AG09309 (cell line): ENCODE measurements around the gene RDX.
"Not testable (repeated sequence)": the region's sequence is repeated elsewhere in the genome, so short reads cannot be mapped to it uniquely, and the experiment has no call there.

ENCODE experiments used
- DNase-seq: peaks from one replicate; pipeline ENCODE4 v3.0.0-alpha.2; 2010; ENCODE audit warnings: low read depth
- H3K4me3 ChIP-seq: 2 replicates; pipeline ENCODE4 v1.5.1; 2011; ENCODE audit warnings: mild to moderate bottlenecking, low read depth, low read length, moderate library complexity; ENCODE audit not compliant: control insufficient read depth
- TF ChIP-seq, protein P1 (sequence below): IDR thresholded peaks from 2 replicates; pipeline ENCODE4 v1.5.1; 2011; ENCODE audit warnings: mild to moderate bottlenecking, low read depth, low read length, inconsistent platforms; ENCODE audit not compliant: insufficient read depth, control insufficient read depth; ENCODE audit errors: missing control alignments

Gene RDX

DNA sequence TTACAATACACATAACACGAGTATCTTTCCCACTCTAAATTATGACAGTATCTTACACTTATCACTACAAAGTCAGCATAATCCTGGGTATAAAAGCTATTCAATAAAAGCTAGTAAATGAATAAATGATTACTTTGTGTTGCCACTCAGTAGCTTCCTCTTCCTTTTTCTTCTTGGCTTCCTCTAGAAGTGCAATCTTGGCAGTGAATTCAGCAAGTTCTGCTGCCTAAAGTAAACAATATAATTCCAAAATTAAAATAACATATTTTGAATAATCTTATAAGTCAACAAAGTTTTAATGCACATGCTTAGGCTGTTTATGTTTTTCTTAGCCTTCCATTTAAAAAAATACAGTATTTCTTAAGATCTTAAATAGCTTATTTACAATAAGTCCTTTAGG, 60.4 kb downstream of the RDX start:
- no peak overlapping the region for H3K4me3 ChIP-seq
- no peak for DNase-seq
- TF ChIP-seq, protein P1, sequence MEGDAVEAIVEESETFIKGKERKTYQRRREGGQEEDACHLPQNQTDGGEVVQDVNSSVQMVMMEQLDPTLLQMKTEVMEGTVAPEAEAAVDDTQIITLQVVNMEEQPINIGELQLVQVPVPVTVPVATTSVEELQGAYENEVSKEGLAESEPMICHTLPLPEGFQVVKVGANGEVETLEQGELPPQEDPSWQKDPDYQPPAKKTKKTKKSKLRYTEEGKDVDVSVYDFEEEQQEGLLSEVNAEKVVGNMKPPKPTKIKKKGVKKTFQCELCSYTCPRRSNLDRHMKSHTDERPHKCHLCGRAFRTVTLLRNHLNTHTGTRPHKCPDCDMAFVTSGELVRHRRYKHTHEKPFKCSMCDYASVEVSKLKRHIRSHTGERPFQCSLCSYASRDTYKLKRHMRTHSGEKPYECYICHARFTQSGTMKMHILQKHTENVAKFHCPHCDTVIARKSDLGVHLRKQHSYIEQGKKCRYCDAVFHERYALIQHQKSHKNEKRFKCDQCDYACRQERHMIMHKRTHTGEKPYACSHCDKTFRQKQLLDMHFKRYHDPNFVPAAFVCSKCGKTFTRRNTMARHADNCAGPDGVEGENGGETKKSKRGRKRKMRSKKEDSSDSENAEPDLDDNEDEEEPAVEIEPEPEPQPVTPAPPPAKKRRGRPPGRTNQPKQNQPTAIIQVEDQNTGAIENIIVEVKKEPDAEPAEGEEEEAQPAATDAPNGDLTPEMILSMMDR, result no peak

DNA sequence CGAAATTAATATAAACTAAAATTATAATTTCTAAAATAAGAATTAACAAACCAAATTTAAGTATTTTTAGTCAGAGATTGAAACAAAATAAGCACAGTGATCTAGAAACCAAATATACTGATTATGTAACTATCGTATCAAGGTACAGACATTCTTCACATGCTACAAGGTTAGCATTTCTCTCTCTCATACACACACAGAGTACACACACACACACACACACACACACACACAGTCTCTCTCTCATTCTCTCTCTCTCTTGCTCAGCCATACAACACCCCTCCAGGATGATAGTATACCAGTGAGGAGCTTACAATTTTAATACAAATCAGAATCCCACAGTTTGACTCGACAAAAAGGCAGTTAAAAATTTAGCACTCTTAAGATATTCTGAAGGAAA, 66.0 kb downstream of the RDX start:
- TF ChIP-seq, protein P1, result no peak
- DNase-seq, result no peak
- H3K4me3 ChIP-seq, result no peak overlapping the region

DNA sequence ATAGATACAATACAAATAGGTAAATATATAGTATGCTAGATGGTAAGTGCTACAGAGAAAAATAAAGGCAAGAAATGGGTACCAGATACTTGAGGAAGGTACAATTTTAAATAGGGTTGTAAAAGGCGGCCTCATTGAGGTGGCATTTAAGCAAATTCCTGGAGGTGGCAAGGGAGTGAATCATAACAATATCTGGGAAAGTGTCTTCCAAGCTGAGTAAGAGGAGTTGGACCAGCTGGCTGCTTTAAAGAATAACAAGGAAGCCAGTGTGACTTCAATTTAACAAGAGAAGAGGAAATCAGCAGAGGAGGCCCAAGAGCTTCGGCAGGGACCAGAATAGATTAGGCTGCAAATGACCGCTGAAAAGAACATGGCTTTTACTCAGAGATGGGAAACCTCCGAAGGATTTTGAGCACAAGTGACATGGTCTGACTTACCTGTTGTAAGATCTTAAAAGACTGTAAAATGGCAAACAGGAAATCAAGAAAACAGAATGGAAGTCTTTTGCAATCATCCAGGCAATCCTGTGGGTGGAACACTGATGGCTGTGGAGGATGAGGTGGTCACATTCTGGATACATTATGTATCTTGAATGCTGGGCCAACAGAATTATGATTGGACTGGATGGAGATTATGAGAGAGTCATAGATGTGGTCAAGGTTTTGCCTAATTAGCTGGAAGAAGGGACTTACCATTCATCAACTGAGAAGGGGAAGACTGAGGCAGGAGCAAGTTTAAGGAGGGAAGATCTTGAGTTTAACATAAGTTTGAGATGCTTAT, 77.2 kb downstream of the RDX start:
- no peak overlapping the region for H3K4me3 ChIP-seq
- TF ChIP-seq, protein P1, result no peak
- no peak for DNase-seq

DNA sequence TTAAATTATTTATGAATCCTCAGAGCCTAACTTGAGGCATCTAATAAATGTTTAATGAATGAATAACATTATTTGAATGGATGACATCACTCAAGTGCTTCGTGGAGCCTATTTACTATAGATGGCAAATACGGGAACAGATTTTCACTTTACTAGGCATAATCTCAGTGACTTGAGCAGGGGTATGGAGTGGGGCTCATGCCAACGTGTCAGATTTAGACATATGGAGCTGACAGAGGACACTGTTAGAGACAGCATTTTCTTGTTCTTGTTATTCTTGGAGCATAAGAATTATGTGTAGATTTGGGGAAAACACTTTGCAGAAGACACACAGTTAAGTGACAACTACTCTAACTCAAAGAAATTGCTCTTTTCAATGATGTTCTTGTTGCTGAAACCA, 78.5 kb downstream of the RDX start:
- H3K4me3 ChIP-seq, result no peak overlapping the region
- TF ChIP-seq, protein P1, result no peak
- no peak for DNase-seq

DNA sequence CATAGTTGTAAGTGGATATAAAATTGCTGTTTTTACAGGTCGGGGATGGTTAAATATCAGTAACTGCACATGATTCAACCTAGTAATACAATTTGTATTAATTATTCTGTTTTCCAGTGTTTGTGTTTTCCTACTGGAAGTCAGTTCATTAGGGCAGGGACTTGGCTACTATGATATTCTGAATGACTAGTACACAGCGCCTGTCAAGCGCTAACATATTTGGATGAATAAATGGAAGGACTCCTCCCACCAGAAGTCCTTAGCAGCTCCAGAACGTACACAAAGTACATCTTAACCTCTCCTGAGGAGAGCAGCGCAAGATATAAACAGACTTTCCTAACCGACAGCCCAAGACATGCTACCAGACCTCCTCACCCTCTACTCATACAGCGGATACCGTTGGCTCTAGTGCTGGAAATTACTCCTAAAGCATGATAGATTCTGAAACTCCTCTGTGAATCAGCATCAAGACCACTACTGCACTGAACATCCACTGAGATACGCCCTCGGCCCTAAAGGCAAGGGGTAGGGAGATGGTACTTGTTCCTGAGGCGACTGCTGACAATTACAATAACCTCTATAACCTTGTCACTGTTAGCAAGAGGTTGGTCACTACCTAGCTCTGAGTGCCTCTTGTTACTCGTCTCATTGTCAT, 79.1 kb downstream of the RDX start:
- no peak overlapping the region for H3K4me3 ChIP-seq
- DNase-seq, result no peak
- TF ChIP-seq, protein P1, result no peak

DNA sequence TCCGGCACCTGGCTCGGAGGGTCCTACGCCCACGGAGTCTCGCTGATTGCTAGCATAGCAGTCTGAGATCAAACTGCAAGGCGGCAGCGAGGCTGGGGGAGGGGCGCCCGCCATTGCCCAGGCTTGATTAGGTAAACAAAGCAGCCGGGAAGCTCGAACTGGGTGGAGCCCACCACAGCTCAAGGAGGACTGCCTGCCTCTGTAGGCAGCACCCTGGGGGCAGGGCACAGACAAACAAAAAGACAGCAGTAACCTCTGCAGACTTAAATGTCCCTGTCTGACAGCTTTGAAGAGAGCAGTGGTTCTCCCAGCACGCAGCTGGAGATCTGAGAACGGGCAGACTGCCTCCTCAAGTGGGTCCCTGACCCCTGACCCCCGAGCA, 87.1 kb downstream of the RDX start:
- not testable (repeated sequence) for H3K4me3 ChIP-seq

DNA sequence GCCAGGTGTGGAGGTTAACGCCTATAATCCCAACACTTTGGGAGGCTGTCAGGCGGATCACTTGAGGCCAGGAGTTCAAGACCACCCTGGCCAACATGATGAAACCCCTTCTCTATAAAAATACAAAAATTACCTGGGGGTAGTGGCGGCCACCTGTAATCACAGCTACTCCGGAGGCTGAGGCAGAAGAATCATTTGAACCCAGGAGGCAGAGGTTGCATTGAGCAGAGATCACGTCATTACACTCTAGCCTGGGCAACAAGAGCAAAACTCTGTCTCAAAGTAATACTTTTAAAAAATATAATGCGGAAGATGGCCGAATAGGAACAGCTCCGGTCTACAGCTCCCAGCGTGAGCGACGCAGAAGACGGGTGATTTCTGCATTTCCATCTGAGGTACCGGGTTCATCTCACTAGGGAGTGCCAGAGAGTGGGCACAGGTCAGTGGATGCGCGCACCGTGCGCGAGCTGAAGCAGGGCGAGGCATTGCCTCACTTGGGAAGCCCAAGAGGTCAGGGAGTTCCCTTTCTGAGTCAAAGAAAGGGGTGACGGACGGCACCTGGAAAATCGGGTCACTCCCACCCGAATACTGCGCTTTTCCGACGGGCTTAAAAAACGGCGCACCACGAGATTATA, 87.6 kb downstream of the RDX start:
- DNase-seq, H3K4me3 ChIP-seq: not testable (repeated sequence)

More for the DNA sequence above, 87.1 kb downstream of the RDX start:
- DNase-seq, result not testable (repeated sequence)
